Natural killer cell treated with Interleukin-12 subunit alpha and Interleukin-12 subunit beta and Interleukin-15 and Interleukin-18, amount 100 ng/mL, for 72 hours (primary cell): ENCODE data around the gene CENPP. TPM values are rescaled to one million over a fixed set of nuclear protein-coding genes. Genes with fewer than 3 reads are reported as not detected.

Source experiments
- ATAC-seq, 2 donors: fragments of 150-1000 bp; cut with Tn5 transposase in 1 of 2; sonication (Bioruptor Pico), chemical (Tn5 transposase) in 1 of 2; 2 replicates each; pipeline ENCODE4 v1.10.0; 2021
- DNase-seq: peaks from one replicate; pipeline ENCODE4 v3.0.0; 2022; ENCODE audit warnings: low spot score
- H3K27ac Mint-ChIP-seq, 2 donors: 1 replicate in 1 of 2; 2 replicates in 1 of 2; pipeline ENCODE4 v1.8.0; 2022; ENCODE audit warnings: mixed read lengths in 2 of 2, mild to moderate bottlenecking in 1 of 2, moderate library complexity in 1 of 2
- H3K27me3 Mint-ChIP-seq, 2 donors: 1 replicate in 1 of 2; 2 replicates in 1 of 2; pipeline ENCODE4 v1.8.0; 2022; ENCODE audit warnings: mixed read lengths in 2 of 2
- H3K36me3 Mint-ChIP-seq: one replicate; pipeline ENCODE4 v1.8.0; 2022; ENCODE audit warnings: mixed read lengths
- H3K4me1 Mint-ChIP-seq, 2 donors: 1 replicate in 1 of 2; 2 replicates in 1 of 2; pipeline ENCODE4 v1.8.0; 2022; ENCODE audit warnings: low read depth in 2 of 2, mixed read lengths in 2 of 2, mild to moderate bottlenecking in 1 of 2
- H3K4me3 Mint-ChIP-seq: one replicate; pipeline ENCODE4 v1.8.0; 2022; ENCODE audit warnings: mixed read lengths
- H3K9me3 Mint-ChIP-seq: 2 replicates; pipeline ENCODE4 v1.8.0; 2022; ENCODE audit warnings: mixed read lengths
- total RNA-seq, 2 donors: library from RNA; stranded (reverse); gene quantifications; one replicate each; pipeline ENCODE4 v1.2.3, GENCODE V29; 2022

Gene CENPP
- total RNA-seq, 2 donors from 2014 or later = 14.7 to 38.8 TPM

DNA sequence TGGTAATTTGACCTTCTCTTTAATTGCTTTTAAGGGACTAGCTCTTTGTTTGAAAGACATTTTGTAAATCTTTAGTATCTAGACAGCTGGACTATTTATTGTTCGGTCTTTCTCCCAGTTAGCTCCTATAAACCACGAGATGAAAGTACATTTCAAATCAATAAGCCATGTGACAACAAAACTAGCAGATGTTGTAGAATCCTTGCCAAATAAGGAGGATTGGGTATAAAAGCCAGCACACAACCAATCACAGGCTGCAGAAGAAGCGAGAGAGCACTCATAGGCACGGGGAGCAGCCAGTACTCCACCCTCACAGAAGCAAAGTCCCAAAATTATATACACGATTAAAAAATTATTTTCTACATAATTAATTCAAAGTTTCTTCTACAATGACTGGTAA lies 106.6 kb downstream of the CENPP start:
- Mint-ChIP-seq H3K9me3 (no peaks in the 10 kb centered on the region), H3K27ac (no peak overlapping the region), H3K27me3 (no peaks in the 10 kb centered on the region), H3K4me3 (no peak overlapping the region), H3K4me1 (no peaks in the 10 kb centered on the region), H3K36me3 (no peaks in the 10 kb centered on the region)
- DNase-seq = no peak
- no peak for ATAC-seq

DNA sequence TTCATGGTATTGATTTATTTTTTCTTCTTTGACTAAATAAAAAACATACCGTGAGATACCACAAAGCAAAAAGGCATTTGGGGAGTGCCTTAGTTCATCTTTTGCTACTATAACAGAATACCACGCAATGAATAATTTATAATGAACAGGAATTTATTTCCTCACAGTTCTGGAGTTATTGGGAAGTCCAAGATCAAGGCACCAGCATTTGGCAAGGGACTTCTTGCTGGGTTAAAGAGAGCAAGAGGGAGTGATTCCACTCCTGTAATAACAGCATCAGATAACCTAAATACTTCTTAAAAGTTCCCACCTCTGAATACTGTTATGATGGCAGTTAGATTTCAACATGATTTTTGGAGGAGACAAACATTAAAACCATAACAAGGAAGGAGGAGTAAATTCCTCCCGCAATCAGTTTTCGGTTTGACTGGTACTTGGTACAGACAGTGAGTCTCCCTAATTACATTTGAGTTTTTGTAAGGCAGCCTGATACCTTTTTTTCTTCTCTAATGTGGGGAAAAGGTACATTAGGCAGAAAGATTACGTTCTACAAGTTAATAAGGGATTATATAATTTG lies 107.3 kb downstream of the CENPP start:
- Mint-ChIP-seq H3K36me3 (no peaks in the 10 kb centered on the region), H3K4me1 (no peaks in the 10 kb centered on the region), H3K27ac (no peak overlapping the region), H3K27me3 (no peaks in the 10 kb centered on the region), H3K4me3 (no peak overlapping the region), H3K9me3 (no peaks in the 10 kb centered on the region)
- ATAC-seq (no peak), DNase-seq (no peak)

DNA sequence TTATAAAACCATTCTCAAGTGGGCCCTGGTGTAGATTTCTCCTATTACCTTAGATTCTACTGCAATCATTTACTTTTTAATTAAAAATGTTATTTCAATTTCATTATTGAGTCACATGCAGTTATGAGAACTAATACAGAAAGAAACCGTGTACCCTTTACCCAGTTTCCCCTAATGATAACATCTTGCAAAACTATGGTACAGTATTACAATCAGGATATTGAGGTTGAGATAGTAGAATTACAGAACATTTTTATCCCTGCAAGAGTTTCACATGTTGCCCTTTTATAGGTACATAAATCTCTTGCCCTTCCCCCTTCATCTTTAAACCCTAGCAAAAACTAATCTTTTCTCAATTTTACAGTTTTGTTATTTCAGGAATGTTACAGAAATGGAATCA lies 109.5 kb downstream of the CENPP start:
- no peaks in the 10 kb centered on the region for H3K36me3 Mint-ChIP-seq
- DNase-seq = no peak
- no peaks in the 10 kb centered on the region for H3K27me3 Mint-ChIP-seq
- no peak for ATAC-seq
- H3K27ac Mint-ChIP-seq = no peak overlapping the region
- no peaks in the 10 kb centered on the region for H3K9me3 Mint-ChIP-seq
- no peak overlapping the region for H3K4me3 Mint-ChIP-seq
- peaks cover 4 to 8% of the 10 kb centered on the region in 2 donors for H3K4me1 Mint-ChIP-seq

DNA sequence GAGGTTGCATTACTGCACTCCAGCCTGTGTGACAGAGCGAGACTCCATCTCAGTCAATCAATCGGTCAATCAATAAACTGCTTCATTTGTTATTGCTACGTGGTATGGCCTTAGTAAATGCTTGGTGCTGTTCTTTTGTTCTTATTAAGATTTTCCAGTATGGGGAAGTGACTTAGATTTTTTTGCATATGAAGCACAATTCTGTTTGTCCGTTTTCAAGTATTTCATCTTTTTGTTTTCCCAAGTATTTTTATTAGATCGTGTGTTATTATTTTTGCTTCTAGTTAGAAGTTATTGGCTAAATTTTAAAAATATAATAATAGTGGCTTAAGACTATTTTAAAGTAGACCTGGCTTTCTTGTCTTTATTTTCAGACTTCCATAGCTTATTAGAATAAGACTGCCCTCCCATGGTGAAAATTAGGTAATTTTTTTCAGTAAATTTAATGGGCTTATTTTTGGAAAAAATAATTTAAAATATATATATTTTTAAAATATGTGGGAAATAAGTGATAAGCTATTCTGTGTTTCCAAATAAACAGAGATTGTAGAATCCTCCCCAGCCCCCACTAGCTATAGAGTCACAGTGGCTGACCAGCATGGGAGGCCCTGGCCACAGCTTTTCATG lies 113.3 kb downstream of the CENPP start:
- Mint-ChIP-seq H3K36me3 (no peaks in the 10 kb centered on the region), H3K27ac (no peak overlapping the region), H3K27me3 (no peaks in the 10 kb centered on the region), H3K4me1 (peaks cover 11 to 20% of the 10 kb centered on the region in 2 donors), H3K9me3 (no peaks in the 10 kb centered on the region), H3K4me3 (no peak overlapping the region)
- ATAC-seq (no peak), DNase-seq (no peak)

DNA sequence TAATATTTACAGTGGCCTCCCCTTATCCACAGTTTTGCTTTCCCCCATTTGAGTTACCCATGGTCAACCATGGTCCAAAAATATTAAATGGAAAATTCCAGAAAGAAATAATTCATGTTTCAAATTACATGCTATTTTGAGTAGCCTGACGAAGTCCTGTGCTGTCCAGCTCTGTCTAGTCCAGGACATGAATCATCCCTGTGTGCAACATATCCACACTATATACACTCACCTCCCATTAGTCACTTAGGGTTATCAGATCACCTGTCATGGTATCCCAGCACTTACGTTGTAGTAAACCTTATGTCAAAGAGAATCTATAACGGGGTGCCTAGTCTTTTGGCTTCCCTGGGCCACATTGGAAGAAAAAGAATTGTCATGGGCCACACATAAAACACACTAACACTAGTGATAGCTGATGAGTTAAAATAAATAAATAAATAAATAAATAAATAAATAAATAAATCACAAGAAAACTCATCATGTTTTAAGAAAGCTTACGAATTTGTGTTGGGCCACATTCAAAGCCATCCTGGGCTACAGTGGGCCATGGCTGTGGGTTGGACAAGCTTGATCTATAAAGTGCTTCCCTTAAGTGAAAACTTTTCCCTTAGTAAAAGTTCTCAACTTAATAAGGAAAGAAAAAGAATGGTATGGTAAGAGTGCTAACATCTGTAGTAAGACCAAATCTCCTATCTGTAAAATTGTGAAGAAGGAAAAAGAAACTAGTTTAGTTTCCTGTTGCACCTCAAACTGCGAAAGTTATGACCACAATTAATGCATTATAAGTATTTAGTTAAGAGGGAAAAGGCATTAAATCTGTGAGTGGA lies 114.4 kb downstream of the CENPP start:
- peak overlapping the region; percentile 79 for H3K4me3 Mint-ChIP-seq
- H3K27me3 Mint-ChIP-seq = no peaks in the 10 kb centered on the region
- H3K4me1 Mint-ChIP-seq = peaks cover 11 to 20% of the 10 kb centered on the region in 2 donors
- ATAC-seq (peak; percentile 45 to 55), DNase-seq (no peak)
- H3K36me3 Mint-ChIP-seq = no peaks in the 10 kb centered on the region
- peak overlapping the region; percentile 79 to 86 for H3K27ac Mint-ChIP-seq
- H3K9me3 Mint-ChIP-seq = no peaks in the 10 kb centered on the region

DNA sequence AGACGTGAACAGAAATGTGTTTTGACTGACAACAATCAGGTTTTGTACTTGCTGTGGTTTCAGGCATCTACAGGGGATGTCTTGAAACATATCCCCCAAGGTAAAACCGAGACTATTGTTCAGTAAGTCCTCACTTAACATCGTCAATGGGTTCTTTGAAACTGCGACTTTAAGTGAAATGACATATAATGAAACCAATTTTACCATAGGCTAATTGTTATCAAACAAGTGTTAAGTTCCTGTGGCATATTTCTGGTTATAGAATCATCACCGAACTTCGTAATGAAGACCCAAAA lies 114.9 kb downstream of the CENPP start:
- ATAC-seq = peak; percentile 55 to 84

DNA sequence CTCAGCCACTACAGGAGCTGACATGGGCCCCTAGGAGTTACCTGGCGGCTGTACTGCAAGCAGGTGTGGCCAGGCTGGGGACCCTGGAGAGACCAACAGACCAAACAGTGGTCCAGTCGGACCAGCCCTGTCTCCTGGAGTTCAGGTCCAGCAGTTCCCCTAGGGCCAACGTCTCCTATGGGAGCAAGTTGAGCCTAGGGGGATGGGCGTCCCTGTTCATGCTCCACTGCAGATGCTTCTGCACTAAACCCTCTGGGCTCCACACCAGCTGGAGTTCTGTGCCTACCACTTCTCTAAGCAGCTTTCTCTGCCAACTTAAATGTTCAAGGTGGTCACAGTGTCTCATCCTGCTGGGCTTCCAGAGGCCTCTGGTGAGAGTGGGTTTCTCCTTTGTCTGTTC lies 119.1 kb downstream of the CENPP start:
- Mint-ChIP-seq H3K4me3 (no peak overlapping the region), H3K27ac (no peak overlapping the region), H3K4me1 (peaks cover 10 to 16% of the 10 kb centered on the region in 2 donors), H3K9me3 (no peaks in the 10 kb centered on the region), H3K27me3 (no peaks in the 10 kb centered on the region), H3K36me3 (no peaks in the 10 kb centered on the region)
- DNase-seq = no peak
- ATAC-seq = no peak

More for the DNA sequence above, 114.9 kb downstream of the CENPP start:
- DNase-seq = no peak
- no peaks in the 10 kb centered on the region for H3K27me3 Mint-ChIP-seq
- H3K27ac Mint-ChIP-seq = peak overlapping the region; percentile 79 to 86
- peak overlapping the region; percentile 79 for H3K4me3 Mint-ChIP-seq
- no peaks in the 10 kb centered on the region for H3K36me3 Mint-ChIP-seq
- H3K4me1 Mint-ChIP-seq = peaks cover 11 to 20% of the 10 kb centered on the region in 2 donors
- no peaks in the 10 kb centered on the region for H3K9me3 Mint-ChIP-seq

DNA sequence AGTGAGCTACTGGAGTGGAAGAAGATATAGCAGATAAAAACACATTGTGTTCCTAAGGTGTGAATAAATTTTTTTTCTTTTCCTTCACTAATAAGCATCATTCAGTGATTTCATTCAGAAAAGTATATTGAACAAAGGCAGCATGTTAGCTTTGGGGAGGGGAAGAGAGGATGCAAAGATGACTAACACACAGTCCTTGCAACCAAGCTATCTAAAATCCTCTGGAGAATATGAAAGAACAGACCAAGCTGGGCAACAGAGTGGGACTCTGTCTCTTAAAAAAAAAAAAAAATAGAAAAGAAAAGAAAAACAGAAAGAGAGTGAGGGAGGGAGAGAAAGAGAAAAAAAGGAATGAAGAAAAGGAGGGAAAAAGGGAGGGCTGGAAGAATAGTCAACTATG lies 120.8 kb downstream of the CENPP start:
- DNase-seq (no peak), ATAC-seq (no peak)
- Mint-ChIP-seq H3K4me3 (no peak overlapping the region), H3K36me3 (no peaks in the 10 kb centered on the region), H3K27ac (no peak overlapping the region), H3K27me3 (no peaks in the 10 kb centered on the region), H3K4me1 (no peaks in the 10 kb centered on the region), H3K9me3 (no peaks in the 10 kb centered on the region)

DNA sequence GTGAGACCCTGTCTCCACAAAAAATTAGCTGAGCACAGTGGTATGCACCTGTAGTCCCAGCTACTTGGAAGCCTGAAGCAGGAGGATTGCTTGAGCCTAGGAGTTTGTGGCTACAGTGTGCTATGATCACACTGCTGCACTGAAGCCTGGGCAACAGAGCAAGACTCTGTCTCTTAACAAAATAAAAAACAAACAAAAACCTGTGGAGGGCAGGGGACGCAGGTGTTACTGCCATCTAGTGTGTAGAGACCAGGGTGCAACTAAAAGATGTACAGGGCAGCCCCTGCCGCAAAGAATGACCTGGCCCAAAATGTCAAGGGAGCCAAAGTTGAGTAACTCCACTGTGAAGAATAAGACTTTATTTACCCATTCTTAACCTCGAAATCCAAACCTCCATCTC lies 129.5 kb downstream of the CENPP start:
- H3K36me3 Mint-ChIP-seq = no peaks in the 10 kb centered on the region
- H3K27ac Mint-ChIP-seq = no peak overlapping the region
- H3K27me3 Mint-ChIP-seq = no peaks in the 10 kb centered on the region
- H3K9me3 Mint-ChIP-seq = no peaks in the 10 kb centered on the region
- H3K4me3 Mint-ChIP-seq = no peak overlapping the region
- ATAC-seq = no peak
- H3K4me1 Mint-ChIP-seq = no peaks in the 10 kb centered on the region
- DNase-seq = no peak

DNA sequence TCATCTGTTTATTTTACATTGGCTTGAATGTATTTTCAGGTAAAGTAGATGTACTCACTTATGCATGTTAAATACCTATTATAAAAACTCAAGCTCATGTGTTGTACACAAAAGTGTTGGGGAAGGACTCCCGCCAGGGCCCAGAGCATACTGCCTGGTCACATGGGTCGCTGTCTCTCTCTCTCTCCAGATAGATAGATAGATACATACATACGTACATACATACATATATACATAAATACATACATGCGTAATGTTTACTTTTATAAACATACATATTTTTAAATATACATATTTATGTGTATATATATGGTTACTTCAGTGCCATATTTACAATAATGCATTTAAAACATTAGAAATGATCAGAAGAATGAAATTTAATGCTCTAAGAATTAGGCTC lies 131.8 kb downstream of the CENPP start:
- no peaks in the 10 kb centered on the region for H3K4me1 Mint-ChIP-seq
- H3K4me3 Mint-ChIP-seq = no peak overlapping the region
- H3K27ac Mint-ChIP-seq = no peak overlapping the region
- DNase-seq (no peak), ATAC-seq (no peak)
- no peaks in the 10 kb centered on the region for H3K27me3 Mint-ChIP-seq
- H3K36me3 Mint-ChIP-seq = no peaks in the 10 kb centered on the region
- H3K9me3 Mint-ChIP-seq = no peaks in the 10 kb centered on the region

DNA sequence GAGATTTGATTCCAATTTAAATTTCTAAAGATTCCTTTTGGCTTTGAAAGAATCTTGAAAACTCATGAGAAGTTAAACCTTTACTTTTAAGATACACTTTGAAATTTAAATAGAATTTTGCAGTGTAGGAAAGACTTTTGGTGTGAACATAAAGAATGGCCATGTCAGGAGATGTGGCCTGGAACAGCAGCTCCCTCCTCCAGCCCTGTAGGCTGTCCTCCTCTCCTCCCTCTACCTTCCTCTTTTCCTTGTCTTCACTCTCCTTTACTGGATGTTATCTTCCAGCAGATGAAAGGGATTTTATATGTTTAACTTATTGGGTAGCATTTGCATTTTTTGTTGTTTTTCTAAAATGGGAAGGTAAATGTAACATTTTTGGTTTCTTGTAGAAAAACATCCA lies 137.6 kb downstream of the CENPP start:
- ATAC-seq (no peak), DNase-seq (no peak)
- no peaks in the 10 kb centered on the region for H3K27me3 Mint-ChIP-seq
- H3K4me1 Mint-ChIP-seq = no peaks in the 10 kb centered on the region
- H3K27ac Mint-ChIP-seq = no peak overlapping the region
- no peaks in the 10 kb centered on the region for H3K9me3 Mint-ChIP-seq
- H3K36me3 Mint-ChIP-seq = no peaks in the 10 kb centered on the region
- no peak overlapping the region for H3K4me3 Mint-ChIP-seq

DNA sequence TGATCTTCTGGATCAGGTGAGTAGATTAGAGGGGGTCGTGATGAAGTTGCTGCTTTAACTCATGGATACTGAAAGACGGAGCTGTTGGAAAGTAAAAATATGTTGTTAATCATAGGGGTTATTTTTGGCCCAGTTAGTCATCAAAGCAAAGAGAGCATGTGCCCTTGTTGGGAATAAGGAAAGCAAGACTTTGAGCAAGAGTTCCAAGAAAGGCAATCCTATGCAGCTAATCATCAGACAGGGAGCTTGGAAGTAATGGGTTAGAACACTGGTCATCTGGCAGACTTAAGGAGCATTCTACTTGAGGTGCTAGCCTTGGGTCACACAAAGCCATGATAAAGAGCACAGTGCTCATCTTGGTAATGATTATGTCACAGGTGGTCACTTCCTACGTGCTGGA lies 138.2 kb downstream of the CENPP start:
- H3K4me3 Mint-ChIP-seq = no peak overlapping the region
- no peaks in the 10 kb centered on the region for H3K4me1 Mint-ChIP-seq
- no peaks in the 10 kb centered on the region for H3K36me3 Mint-ChIP-seq
- H3K9me3 Mint-ChIP-seq = no peaks in the 10 kb centered on the region
- no peak overlapping the region for H3K27ac Mint-ChIP-seq
- DNase-seq = no peak
- no peak for ATAC-seq
- no peaks in the 10 kb centered on the region for H3K27me3 Mint-ChIP-seq

DNA sequence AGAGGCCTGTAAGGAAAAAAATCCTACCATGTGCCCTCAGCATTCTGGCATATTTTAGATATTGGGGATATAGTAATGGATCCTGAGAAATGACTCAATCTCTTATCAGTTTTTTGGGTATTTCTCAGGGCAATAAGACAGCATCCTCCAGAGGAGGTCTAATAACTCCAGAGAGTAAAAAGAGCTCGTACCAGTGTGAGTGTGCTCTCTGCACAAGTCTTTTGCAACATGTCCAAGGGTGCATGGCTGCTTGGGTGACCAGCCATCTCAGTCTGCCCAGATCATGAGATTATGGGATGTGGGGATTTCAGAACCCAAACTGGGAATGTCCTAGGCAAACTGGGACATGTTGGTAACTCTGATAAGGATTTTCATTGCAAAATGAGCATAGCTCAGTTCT lies 141.3 kb downstream of the CENPP start:
- H3K4me3 Mint-ChIP-seq = no peak overlapping the region
- DNase-seq (no peak), ATAC-seq (no peak)
- H3K27me3 Mint-ChIP-seq = no peaks in the 10 kb centered on the region
- no peak overlapping the region for H3K27ac Mint-ChIP-seq
- H3K9me3 Mint-ChIP-seq = no peaks in the 10 kb centered on the region
- H3K4me1 Mint-ChIP-seq = no peaks in the 10 kb centered on the region
- no peaks in the 10 kb centered on the region for H3K36me3 Mint-ChIP-seq

DNA sequence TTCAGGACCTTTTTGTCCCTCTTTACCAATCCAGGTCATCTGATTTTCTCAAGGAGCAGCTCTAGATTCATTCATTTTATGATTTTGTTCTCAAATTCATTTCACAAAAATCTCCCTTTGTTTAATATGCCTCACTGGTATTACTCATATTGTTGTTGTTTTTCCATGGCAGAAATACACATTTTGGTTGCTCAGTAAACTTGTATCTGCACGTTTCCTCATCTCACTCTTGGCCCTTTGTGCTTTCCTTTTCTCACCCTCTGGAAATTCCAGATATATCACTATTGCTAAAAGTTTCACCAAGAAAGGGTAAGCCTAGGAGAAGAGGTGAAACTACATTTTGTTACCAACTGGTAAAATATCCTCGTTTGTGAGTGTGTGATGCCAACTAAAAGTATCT lies 141.8 kb downstream of the CENPP start:
- no peaks in the 10 kb centered on the region for H3K4me1 Mint-ChIP-seq
- DNase-seq (no peak), ATAC-seq (no peak)
- H3K9me3 Mint-ChIP-seq = no peaks in the 10 kb centered on the region
- H3K27me3 Mint-ChIP-seq = no peaks in the 10 kb centered on the region
- no peak overlapping the region for H3K27ac Mint-ChIP-seq
- no peaks in the 10 kb centered on the region for H3K36me3 Mint-ChIP-seq
- H3K4me3 Mint-ChIP-seq = no peak overlapping the region
